Measurements from ENCODE around the gene COLEC12.

- TF ChIP-seq CTCF (conservative IDR thresholded peaks at IDR 0.05) (no peak), ZFX (IDR thresholded peaks at IDR 0.05) (no peak)
Measured at GRCh38 chr18:523561-523960, 23.1 kb upstream of the COLEC12 start.
